HL-60 (cell line): ENCODE data around the gene VWA8.

Experiments used
- POLR2AphosphoS5 ChIP-seq: IDR thresholded peaks from 2 replicates; pipeline ENCODE4 v1.6.1; 2012; ENCODE audit warnings: low read depth
- TF ChIP-seq, protein P1 (sequence below): IDR thresholded peaks from one replicate; pipeline ENCODE4 v1.5.1; 2011; ENCODE audit warnings: low read length, control low read depth, inconsistent platforms; ENCODE audit not compliant: insufficient read depth
- TF ChIP-seq, protein P2 (sequence below): IDR thresholded peaks from 2 replicates; pipeline ENCODE4 v1.6.1; 2012; ENCODE audit warnings: low read depth; ENCODE audit not compliant: insufficient replicate concordance

DNA sequence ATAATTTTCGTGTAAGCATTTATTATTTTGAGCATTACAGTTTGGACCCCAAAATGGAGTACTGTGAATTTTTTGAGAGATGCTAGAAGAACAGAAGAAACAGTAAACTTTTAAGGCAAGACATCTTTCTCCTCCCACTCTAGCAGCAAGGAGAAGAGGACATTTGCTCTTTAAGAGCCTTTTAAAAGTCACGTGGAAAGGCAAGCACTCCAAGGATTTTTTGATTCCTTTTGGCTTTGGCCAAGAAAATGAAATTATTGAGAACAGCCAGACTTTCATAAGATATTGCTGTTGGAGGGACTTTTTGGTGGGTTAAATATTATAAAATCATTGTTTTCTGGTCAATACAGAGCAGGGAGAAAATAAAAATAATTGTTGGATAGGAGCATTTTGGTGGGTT lies 393.5 kb downstream of the VWA8 start:
- TF ChIP-seq POLR2AphosphoS5, result no peak
- TF ChIP-seq, protein P1, sequence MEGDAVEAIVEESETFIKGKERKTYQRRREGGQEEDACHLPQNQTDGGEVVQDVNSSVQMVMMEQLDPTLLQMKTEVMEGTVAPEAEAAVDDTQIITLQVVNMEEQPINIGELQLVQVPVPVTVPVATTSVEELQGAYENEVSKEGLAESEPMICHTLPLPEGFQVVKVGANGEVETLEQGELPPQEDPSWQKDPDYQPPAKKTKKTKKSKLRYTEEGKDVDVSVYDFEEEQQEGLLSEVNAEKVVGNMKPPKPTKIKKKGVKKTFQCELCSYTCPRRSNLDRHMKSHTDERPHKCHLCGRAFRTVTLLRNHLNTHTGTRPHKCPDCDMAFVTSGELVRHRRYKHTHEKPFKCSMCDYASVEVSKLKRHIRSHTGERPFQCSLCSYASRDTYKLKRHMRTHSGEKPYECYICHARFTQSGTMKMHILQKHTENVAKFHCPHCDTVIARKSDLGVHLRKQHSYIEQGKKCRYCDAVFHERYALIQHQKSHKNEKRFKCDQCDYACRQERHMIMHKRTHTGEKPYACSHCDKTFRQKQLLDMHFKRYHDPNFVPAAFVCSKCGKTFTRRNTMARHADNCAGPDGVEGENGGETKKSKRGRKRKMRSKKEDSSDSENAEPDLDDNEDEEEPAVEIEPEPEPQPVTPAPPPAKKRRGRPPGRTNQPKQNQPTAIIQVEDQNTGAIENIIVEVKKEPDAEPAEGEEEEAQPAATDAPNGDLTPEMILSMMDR, result no peak
- TF ChIP-seq, protein P2, sequence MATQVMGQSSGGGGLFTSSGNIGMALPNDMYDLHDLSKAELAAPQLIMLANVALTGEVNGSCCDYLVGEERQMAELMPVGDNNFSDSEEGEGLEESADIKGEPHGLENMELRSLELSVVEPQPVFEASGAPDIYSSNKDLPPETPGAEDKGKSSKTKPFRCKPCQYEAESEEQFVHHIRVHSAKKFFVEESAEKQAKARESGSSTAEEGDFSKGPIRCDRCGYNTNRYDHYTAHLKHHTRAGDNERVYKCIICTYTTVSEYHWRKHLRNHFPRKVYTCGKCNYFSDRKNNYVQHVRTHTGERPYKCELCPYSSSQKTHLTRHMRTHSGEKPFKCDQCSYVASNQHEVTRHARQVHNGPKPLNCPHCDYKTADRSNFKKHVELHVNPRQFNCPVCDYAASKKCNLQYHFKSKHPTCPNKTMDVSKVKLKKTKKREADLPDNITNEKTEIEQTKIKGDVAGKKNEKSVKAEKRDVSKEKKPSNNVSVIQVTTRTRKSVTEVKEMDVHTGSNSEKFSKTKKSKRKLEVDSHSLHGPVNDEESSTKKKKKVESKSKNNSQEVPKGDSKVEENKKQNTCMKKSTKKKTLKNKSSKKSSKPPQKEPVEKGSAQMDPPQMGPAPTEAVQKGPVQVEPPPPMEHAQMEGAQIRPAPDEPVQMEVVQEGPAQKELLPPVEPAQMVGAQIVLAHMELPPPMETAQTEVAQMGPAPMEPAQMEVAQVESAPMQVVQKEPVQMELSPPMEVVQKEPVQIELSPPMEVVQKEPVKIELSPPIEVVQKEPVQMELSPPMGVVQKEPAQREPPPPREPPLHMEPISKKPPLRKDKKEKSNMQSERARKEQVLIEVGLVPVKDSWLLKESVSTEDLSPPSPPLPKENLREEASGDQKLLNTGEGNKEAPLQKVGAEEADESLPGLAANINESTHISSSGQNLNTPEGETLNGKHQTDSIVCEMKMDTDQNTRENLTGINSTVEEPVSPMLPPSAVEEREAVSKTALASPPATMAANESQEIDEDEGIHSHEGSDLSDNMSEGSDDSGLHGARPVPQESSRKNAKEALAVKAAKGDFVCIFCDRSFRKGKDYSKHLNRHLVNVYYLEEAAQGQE, result no peak
